Measurements from ENCODE around the gene MACROD2.
"Not testable (repeated sequence)": the region's sequence is repeated elsewhere in the genome, so short reads cannot be mapped to it uniquely, and the experiment has no call there.

MACROD2 gene

GRCh38 chr20:15377603-15378002 lies 1382.3 kb downstream of the MACROD2 start:
- not testable (repeated sequence) for H3K27ac ChIP-seq (ENCODE audit: low read length); H3K27me3 ChIP-seq (ENCODE audit: control insufficient read depth in 1 of 2, insufficient read depth in 2 of 2, low read length in 2 of 2); H3K4me1 ChIP-seq (ENCODE audit: control insufficient read depth, insufficient read depth, low read length); H3K9me3 ChIP-seq (ENCODE audit: control insufficient read depth in 2 of 2, low read length in 2 of 2); H3K4me3 ChIP-seq (ENCODE audit: low read length in 2 of 2); H3K9ac ChIP-seq (ENCODE audit: low read length in 2 of 2); H3K36me3 ChIP-seq (ENCODE audit: control insufficient read depth in 2 of 2, insufficient read depth in 2 of 2, low read length in 2 of 2)

DNA sequence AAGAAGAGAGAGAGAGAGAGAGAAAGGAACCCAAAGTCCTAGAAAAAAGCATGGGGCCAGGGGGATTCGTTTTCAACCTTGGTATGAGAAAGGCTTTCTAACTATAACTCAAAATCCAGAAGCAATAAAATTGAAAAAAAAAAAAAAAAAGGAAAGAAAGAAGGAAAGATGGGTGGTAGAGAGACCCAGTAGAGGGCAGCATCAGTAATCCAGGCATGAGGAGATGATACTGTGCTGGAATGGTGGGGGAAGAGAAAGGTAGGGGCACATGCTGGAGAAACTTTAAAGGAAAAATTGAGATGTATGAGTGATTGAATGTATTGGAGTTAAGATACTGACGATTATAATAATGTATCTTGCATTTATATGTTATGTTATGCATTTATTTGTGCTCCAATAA lies 1382.8 kb downstream of the MACROD2 start:
- no peaks in the 10 kb centered on the region for H3K27me3 ChIP-seq (ENCODE audit: control insufficient read depth in 1 of 2, insufficient read depth in 2 of 2, low read length in 2 of 2)
- no peaks in the 10 kb centered on the region for H3K36me3 ChIP-seq (ENCODE audit: control insufficient read depth in 2 of 2, insufficient read depth in 2 of 2, low read length in 2 of 2)
- no peaks in the 10 kb centered on the region for H3K4me1 ChIP-seq (ENCODE audit: control insufficient read depth, insufficient read depth, low read length)
- no peak overlapping the region for H3K9ac ChIP-seq (ENCODE audit: low read length in 2 of 2)
- no peak overlapping the region for H3K4me3 ChIP-seq (ENCODE audit: low read length in 2 of 2)
- H3K9me3 ChIP-seq (ENCODE audit: control insufficient read depth in 2 of 2, low read length in 2 of 2): no peaks in the 10 kb centered on the region
- no peak overlapping the region for H3K27ac ChIP-seq (ENCODE audit: low read length)

DNA sequence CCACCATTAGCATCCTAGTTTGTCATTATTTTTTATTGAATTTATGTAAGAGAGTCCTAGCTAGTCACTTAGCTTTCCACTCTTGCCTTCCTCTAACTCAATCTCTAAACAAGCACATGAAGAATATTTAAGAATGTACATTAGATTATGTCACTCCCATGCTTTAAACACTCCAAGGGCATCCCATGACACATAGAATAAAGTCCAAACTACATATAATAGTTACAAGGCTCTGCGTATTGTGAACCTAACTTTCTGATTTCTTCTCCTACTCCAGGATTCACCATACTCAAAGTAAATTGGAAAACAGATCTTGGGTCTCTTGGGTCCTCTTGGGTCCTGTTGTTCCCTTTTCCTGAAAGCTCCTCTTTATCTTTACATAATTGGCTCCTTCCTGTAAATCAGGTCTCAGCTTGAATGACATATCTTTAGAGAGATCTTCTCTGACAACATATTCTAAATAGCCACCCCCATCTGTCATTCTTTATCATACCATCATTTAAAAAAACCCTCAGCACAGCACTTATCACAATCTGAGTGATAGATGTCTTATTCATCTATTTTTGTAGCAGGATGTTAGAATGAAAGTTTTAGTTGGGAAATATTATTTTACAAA lies 1384.5 kb downstream of the MACROD2 start:
- Histone ChIP-seq H3K27ac (ENCODE audit: low read length) (no peak overlapping the region), H3K9ac (ENCODE audit: low read length in 2 of 2) (no peak overlapping the region), H3K36me3 (ENCODE audit: control insufficient read depth in 2 of 2, insufficient read depth in 2 of 2, low read length in 2 of 2) (no peaks in the 10 kb centered on the region), H3K4me3 (ENCODE audit: low read length in 2 of 2) (no peak overlapping the region), H3K27me3 (ENCODE audit: control insufficient read depth in 1 of 2, insufficient read depth in 2 of 2, low read length in 2 of 2) (no peaks in the 10 kb centered on the region), H3K9me3 (ENCODE audit: control insufficient read depth in 2 of 2, low read length in 2 of 2) (no peaks in the 10 kb centered on the region), H3K4me1 (ENCODE audit: control insufficient read depth, insufficient read depth, low read length) (no peaks in the 10 kb centered on the region)

- H3K36me3 ChIP-seq (ENCODE audit: control insufficient read depth in 2 of 2, insufficient read depth in 2 of 2, low read length in 2 of 2): no peaks in the 10 kb centered on the region
- no peaks in the 10 kb centered on the region for H3K27me3 ChIP-seq (ENCODE audit: control insufficient read depth in 1 of 2, insufficient read depth in 2 of 2, low read length in 2 of 2)
- H3K27ac ChIP-seq (ENCODE audit: low read length): no peak overlapping the region
- H3K4me3 ChIP-seq (ENCODE audit: low read length in 2 of 2): no peak overlapping the region
- H3K9ac ChIP-seq (ENCODE audit: low read length in 2 of 2): no peak overlapping the region
- no peaks in the 10 kb centered on the region for H3K9me3 ChIP-seq (ENCODE audit: control insufficient read depth in 2 of 2, low read length in 2 of 2)
- no peaks in the 10 kb centered on the region for H3K4me1 ChIP-seq (ENCODE audit: control insufficient read depth, insufficient read depth, low read length)
Measured at GRCh38 chr20:15380770-15381169, 1385.5 kb downstream of the MACROD2 start.

DNA sequence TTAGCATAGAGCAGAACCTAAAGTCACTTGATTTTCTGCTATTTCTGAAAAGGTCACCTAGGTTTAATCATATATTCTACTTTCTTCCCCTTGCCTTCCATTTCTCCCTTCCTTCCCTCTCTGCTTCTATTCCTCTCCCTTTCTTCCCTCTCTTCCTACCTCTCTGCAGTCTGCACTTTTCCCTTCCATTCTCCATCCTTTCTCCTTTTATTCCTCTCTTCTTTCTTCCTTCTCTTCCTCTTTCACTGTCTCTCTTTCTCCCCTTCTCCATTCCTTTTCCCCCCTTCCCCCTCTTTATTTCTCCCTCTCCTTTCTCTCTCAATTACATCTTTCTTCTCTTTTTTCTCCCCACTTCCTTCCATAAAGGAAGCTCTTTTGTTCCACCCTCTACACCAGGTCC lies 1391.9 kb downstream of the MACROD2 start:
- Histone ChIP-seq H3K9me3 (ENCODE audit: control insufficient read depth in 2 of 2, low read length in 2 of 2) (no peaks in the 10 kb centered on the region), H3K4me3 (ENCODE audit: low read length in 2 of 2) (no peak overlapping the region), H3K36me3 (ENCODE audit: control insufficient read depth in 2 of 2, insufficient read depth in 2 of 2, low read length in 2 of 2) (no peaks in the 10 kb centered on the region), H3K27ac (ENCODE audit: low read length) (no peak overlapping the region), H3K4me1 (ENCODE audit: control insufficient read depth, insufficient read depth, low read length) (no peaks in the 10 kb centered on the region), H3K9ac (ENCODE audit: low read length in 2 of 2) (no peak overlapping the region), H3K27me3 (ENCODE audit: control insufficient read depth in 1 of 2, insufficient read depth in 2 of 2, low read length in 2 of 2) (no peaks in the 10 kb centered on the region)

- H3K4me1 ChIP-seq (ENCODE audit: control insufficient read depth, insufficient read depth, low read length): no peaks in the 10 kb centered on the region
- H3K4me3 ChIP-seq (ENCODE audit: low read length in 2 of 2): no peak overlapping the region
- no peak overlapping the region for H3K9ac ChIP-seq (ENCODE audit: low read length in 2 of 2)
- no peaks in the 10 kb centered on the region for H3K9me3 ChIP-seq (ENCODE audit: control insufficient read depth in 2 of 2, low read length in 2 of 2)
- no peak overlapping the region for H3K27ac ChIP-seq (ENCODE audit: low read length)
- no peaks in the 10 kb centered on the region for H3K36me3 ChIP-seq (ENCODE audit: control insufficient read depth in 2 of 2, insufficient read depth in 2 of 2, low read length in 2 of 2)
- no peaks in the 10 kb centered on the region for H3K27me3 ChIP-seq (ENCODE audit: control insufficient read depth in 1 of 2, insufficient read depth in 2 of 2, low read length in 2 of 2)
Measured at GRCh38 chr20:15395457-15395856, 1400.1 kb downstream of the MACROD2 start.

DNA sequence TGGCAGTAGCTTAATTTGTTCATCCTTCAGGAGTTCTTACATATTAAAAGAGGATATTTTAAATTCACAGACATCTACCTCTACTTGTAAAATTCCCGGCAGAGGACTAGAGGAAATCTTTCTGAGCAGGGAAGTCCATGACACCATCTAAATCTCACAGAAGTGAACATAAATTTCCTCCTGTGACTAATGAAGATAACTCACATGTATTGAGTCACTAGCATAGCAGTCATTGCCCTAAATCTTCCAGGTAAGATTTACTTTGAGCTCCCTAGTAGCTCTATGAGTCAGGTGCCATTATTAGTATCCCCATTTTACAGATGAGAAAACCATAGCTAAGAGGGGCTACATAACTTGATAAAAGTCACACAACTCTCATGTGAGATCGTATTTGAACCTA lies 1400.7 kb downstream of the MACROD2 start:
- Histone ChIP-seq H3K4me3 (ENCODE audit: low read length in 2 of 2) (no peak overlapping the region), H3K9ac (ENCODE audit: low read length in 2 of 2) (no peak overlapping the region), H3K36me3 (ENCODE audit: control insufficient read depth in 2 of 2, insufficient read depth in 2 of 2, low read length in 2 of 2) (no peaks in the 10 kb centered on the region), H3K27ac (ENCODE audit: low read length) (no peak overlapping the region), H3K4me1 (ENCODE audit: control insufficient read depth, insufficient read depth, low read length) (no peaks in the 10 kb centered on the region), H3K9me3 (ENCODE audit: control insufficient read depth in 2 of 2, low read length in 2 of 2) (no peaks in the 10 kb centered on the region), H3K27me3 (ENCODE audit: control insufficient read depth in 1 of 2, insufficient read depth in 2 of 2, low read length in 2 of 2) (no peaks in the 10 kb centered on the region)

- Histone ChIP-seq H3K9ac (ENCODE audit: low read length in 2 of 2) (no peak overlapping the region), H3K36me3 (ENCODE audit: control insufficient read depth in 2 of 2, insufficient read depth in 2 of 2, low read length in 2 of 2) (no peaks in the 10 kb centered on the region), H3K4me1 (ENCODE audit: control insufficient read depth, insufficient read depth, low read length) (no peaks in the 10 kb centered on the region), H3K9me3 (ENCODE audit: control insufficient read depth in 2 of 2, low read length in 2 of 2) (no peaks in the 10 kb centered on the region), H3K27ac (ENCODE audit: low read length) (no peak overlapping the region), H3K27me3 (ENCODE audit: control insufficient read depth in 1 of 2, insufficient read depth in 2 of 2, low read length in 2 of 2) (no peaks in the 10 kb centered on the region), H3K4me3 (ENCODE audit: low read length in 2 of 2) (no peak overlapping the region)
Measured at GRCh38 chr20:15396900-15397299, 1401.6 kb downstream of the MACROD2 start.

DNA sequence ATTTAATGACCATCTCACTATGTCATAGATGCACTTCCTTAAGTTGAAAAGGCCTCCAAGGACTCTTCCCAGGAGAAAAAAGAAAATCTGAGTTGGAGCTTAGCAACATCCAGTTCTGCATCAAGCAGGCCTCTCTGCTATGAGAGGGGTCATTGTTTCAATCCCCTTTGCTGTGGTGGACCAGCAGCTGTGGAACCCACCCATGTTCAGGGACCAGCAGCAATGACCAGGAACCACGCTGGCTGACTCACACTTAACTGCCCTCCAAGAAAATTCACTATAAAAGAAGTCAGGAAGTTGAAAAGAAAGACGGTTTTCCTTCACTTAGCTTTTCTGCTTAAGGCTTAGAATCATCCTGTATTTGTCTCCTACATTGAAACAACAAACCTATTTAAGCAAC lies 1404.5 kb downstream of the MACROD2 start:
- Histone ChIP-seq H3K9ac (ENCODE audit: low read length in 2 of 2) (no peak overlapping the region), H3K4me1 (ENCODE audit: control insufficient read depth, insufficient read depth, low read length) (no peaks in the 10 kb centered on the region), H3K9me3 (ENCODE audit: control insufficient read depth in 2 of 2, low read length in 2 of 2) (peaks cover 0 to 3% of the 10 kb centered on the region in 2 donors), H3K27ac (ENCODE audit: low read length) (no peak overlapping the region), H3K36me3 (ENCODE audit: control insufficient read depth in 2 of 2, insufficient read depth in 2 of 2, low read length in 2 of 2) (no peaks in the 10 kb centered on the region), H3K4me3 (ENCODE audit: low read length in 2 of 2) (no peak overlapping the region), H3K27me3 (ENCODE audit: control insufficient read depth in 1 of 2, insufficient read depth in 2 of 2, low read length in 2 of 2) (no peaks in the 10 kb centered on the region)

DNA sequence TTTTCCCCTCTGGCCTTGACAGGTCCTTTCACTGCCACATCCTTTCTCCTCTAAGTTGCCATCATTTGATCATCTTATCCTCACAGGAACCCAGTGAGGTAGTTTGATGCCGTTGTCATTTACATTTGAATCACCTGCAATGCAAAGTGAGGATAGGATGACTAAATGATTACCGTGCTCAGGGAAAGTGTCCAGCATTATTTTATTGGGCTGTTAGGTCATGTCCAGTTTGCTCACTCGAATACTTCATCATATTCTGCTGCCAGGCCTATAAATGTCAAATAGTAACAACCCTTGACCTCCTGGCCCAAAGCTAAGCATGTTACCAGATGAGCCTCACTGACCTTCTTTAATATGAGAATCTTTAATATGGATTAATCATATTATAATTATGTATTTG lies 1410.8 kb downstream of the MACROD2 start:
- Histone ChIP-seq H3K9ac (ENCODE audit: low read length in 2 of 2) (no peak overlapping the region), H3K4me3 (ENCODE audit: low read length in 2 of 2) (no peak overlapping the region), H3K27ac (ENCODE audit: low read length) (no peak overlapping the region), H3K9me3 (ENCODE audit: control insufficient read depth in 2 of 2, low read length in 2 of 2) (peaks cover 0 to 3% of the 10 kb centered on the region in 2 donors), H3K4me1 (ENCODE audit: control insufficient read depth, insufficient read depth, low read length) (no peaks in the 10 kb centered on the region), H3K36me3 (ENCODE audit: control insufficient read depth in 2 of 2, insufficient read depth in 2 of 2, low read length in 2 of 2) (no peaks in the 10 kb centered on the region), H3K27me3 (ENCODE audit: control insufficient read depth in 1 of 2, insufficient read depth in 2 of 2, low read length in 2 of 2) (no peaks in the 10 kb centered on the region)

DNA sequence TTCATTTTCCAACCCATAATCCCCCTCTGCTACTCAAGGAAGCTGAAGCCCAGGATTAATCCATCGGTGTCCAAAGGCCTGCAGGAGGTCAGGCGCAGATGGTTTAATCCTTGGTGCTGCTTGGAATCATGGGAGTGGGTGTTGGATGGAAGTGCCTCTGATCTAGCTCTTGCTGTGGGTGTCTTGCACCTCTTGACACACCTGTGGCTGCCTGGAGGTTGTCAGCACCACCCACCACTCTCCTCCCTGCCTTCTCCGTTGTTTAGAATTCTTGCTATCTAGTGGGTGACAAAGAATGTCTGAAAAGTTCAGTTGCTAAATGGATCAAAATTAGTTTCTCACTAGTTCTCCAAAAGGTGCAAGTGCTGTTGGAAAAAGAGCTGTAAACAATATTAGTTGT lies 1416.5 kb downstream of the MACROD2 start:
- no peaks in the 10 kb centered on the region for H3K27me3 ChIP-seq (ENCODE audit: control insufficient read depth in 1 of 2, insufficient read depth in 2 of 2, low read length in 2 of 2)
- H3K9ac ChIP-seq (ENCODE audit: low read length in 2 of 2): no peak overlapping the region
- H3K9me3 ChIP-seq (ENCODE audit: control insufficient read depth in 2 of 2, low read length in 2 of 2): no peaks in the 10 kb centered on the region
- no peaks in the 10 kb centered on the region for H3K36me3 ChIP-seq (ENCODE audit: control insufficient read depth in 2 of 2, insufficient read depth in 2 of 2, low read length in 2 of 2)
- H3K4me1 ChIP-seq (ENCODE audit: control insufficient read depth, insufficient read depth, low read length): no peaks in the 10 kb centered on the region
- H3K4me3 ChIP-seq (ENCODE audit: low read length in 2 of 2): no peak overlapping the region
- no peak overlapping the region for H3K27ac ChIP-seq (ENCODE audit: low read length)
